Effector CD4-positive, alpha-beta T cell (primary cell): ENCODE data around the gene KDM6B.

Experiments used
- DNase-seq: peaks from one replicate; pipeline ENCODE4 v3.0.0-alpha.2; 2020

KDM6B gene

GRCh38 chr17:7824021-7824924 lies 9.7 kb upstream of the KDM6B start:
- no peak for DNase-seq

DNA sequence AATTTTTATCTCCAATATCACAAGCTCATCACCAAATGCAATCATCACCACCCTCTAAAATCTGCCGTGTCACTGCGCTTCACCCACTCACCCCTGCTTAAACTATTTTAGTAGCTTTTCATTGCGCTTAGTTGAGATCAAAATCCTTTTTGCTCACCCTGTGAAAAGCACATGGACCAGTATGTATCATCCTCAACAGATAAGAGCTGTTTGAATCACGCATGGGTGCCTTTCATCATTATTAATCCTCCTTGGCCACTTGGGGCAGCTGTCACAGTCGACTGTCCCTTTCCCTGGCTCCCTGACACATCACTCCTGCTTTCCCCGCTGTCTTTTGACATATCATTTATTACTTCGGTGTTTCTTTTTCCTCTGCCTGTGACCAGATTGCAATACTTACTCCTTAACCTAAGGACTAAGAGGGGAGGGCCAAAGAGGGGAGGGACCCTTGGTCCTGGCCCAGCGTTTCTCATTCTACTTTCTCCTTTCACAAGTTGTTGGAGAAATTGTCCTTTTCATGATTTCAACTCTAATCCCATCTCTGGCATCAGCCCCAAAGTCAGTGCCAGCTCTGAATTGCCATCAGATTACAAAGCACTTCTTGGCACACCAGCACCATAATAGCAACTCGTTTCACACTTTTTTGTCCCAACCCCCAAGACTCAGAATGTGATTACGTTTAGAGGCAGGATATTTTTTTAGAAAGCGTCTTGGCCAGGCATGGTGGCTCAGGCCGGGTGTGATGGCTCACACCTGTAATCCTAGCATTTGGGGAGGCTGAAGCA lies 8.6 kb upstream of the KDM6B start:
- DNase-seq = no peak

- no peak for DNase-seq
Measured at GRCh38 chr17:7830616-7831015, 3.4 kb upstream of the KDM6B start.

DNA sequence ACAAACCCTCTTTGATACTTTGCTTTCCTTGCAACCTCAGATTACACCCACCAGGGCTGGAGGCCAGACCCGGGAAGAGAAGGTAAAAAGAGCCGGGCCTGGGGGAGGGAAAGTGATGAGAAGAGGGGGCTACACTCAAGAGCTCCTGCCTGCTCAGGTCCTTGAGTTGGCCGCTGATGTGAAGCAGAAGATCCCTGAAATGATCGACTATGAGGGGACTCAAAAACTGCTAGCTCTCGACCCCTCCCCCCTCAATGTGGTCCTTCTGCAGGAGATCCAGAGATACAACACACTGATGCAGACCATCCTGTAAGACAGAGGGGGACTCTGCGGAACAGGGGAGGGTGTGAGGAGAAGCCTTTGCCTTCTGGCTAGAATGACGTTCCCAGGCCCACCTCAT lies 2.8 kb upstream of the KDM6B start:
- DNase-seq = no peak

DNA sequence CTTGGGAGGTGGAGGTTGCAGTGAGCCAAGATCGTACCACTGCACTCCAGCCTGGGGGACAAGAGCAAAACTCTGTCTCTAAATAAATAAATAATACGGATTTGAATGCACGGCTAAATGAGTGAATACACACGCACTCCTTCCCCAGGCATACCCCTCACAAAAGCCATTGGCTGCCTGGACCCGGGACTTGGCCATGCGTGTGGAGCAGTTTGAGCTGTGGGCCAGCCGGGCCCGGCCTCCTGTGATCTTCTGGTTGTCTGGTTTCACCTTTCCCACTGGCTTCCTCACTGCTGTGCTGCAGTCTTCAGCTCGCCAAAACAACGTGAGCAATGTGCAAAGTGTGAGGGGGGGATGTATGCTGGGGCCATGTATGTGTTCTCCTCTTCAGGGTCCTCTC lies 1.6 kb upstream of the KDM6B start:
- DNase-seq = no peak

DNA sequence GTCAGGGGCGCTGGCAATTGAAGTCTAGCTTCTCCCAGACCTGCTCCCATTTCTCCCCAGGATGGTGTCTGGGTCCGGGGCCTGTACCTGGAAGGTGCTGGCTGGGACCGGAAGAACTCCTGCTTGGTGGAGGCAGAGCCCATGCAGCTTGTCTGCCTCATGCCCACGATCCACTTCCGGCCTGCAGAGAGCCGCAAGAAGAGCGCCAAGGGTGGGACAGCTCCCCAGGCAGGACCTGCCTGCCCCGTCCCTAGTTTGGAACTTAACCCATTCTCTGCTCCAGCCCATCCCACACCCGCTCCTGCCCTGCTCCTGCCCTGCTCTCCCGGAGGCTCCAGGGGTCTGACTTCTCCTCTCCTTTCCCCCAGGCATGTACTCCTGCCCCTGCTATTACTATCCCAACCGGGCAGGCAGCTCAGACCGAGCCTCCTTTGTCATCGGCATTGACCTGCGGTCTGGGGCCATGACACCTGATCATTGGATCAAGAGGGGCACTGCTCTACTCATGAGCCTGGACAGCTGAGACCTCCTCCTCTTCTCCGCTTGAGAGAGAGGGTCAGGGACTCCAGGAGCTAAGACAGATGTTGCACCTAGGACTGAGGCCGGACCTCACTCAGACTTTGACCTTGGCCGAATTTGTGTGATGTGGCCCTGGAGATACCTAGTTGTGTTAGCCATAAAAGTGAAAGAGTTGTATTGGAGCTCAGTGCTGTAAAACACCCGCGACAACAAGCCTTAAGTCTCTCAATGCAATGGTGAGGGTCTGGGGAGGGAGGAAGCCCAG lies 814 bp upstream of the KDM6B start:
- no peak for DNase-seq

DNA sequence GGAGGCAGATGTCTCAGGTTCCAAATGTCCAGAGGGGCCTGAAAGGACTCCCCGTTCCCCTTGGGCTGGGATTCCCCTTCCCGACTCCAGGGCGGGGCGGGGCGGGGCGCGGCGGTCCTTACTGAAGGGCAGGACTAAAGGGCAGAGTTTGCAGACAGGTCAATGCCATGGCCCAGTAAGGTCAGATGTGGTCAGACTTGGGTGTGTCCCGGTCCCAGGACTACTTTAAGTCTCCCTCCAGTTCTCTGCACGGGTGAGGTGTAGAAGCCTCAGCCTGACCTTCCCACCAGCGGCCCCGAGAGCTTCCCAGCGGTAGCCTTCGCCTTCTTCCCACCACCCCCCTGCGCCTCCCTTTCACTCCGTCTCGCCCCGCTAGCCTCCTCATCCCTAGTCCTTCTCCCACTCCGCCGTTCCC lies 532 bp downstream of the KDM6B start:
- DNase-seq = peak; percentile 56

GRCh38 chr17:7834957-7835813 lies 1.2 kb downstream of the KDM6B start:
- DNase-seq = peak; percentile 93

- DNase-seq = peak; percentile 57
Measured at GRCh38 chr17:7835814-7836595, 2.0 kb downstream of the KDM6B start.

DNA sequence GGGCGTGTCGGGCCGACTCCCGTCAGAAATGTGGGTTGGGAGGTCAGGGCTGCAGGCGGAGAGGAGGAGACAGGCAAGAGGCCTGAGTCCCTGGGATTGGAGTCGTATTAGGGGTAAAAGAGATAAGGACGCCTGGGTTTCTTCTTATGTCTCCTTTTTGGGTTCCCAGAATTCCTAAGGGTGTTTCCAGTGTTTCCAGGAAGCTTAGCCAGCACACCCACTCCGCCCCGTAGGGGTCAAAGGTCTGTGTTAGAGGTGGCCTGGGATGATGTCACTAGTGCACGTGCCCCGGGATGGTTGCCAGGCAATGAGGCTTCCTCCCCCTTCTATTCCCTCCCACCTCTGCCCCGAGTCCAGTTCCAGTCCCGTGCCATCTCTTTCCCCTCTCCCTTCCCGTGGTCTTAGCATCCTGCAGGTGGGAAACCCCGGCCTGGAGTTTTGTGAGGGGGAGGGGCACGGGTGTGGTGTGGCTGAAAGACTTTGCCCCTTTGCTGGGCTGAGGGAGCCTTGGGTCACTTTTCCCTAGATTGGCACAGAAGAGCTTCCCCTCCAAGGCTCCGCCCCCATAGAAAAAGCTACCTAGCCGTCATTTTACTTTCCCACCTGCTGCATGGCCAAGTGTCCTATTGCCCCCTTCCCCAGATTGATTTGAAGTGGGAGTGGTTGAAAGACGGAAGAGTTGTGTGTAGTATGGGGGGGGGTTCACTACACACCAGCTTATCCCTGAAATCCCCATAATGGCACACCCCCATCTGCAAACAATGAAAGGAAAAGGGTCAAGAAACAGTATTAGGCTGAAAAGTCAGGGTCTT lies 2.8 kb downstream of the KDM6B start:
- DNase-seq = peak; percentile 56

- DNase-seq = no peak
Measured at GRCh38 chr17:7837408-7838088, 3.5 kb downstream of the KDM6B start.

- no peak for DNase-seq
Measured at GRCh38 chr17:7838090-7839075, 4.4 kb downstream of the KDM6B start.

GRCh38 chr17:7839190-7839875 lies 5.3 kb downstream of the KDM6B start:
- no peak for DNase-seq

- no peak for DNase-seq
Measured at GRCh38 chr17:7839876-7840261, 5.9 kb downstream of the KDM6B start.

DNA sequence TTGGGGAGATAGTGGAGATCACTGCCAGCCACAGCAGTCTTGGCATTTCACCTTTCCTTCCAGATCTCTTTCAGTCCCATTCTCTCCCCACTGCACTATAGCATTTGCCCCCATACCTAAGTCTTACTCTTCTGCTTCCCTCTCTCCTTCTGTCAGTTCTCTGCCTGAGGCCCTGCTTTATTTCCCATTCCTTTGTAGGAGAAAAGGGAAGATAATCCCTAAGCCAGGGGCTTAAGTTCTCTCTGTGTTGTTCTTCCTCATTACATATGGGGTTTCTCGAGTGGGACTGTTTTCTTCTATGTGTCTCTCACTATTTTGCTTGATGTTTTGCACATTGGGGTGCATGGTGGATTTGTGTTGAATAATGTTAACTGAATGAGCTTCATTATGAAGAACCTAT lies 6.4 kb downstream of the KDM6B start:
- DNase-seq = no peak

GRCh38 chr17:7840875-7841274 lies 6.9 kb downstream of the KDM6B start:
- no peak for DNase-seq

GRCh38 chr17:7841396-7841914 lies 7.4 kb downstream of the KDM6B start:
- DNase-seq = peak; percentile 96

- DNase-seq = peak; percentile 78
Measured at GRCh38 chr17:7841915-7842379, 7.9 kb downstream of the KDM6B start.
